Stomach smooth muscle (tissue), 2 donors: ENCODE measurements around the gene SDHB.
"Not testable (repeated sequence)": the region's sequence is repeated elsewhere in the genome, so short reads cannot be mapped to it uniquely, and the experiment has no call there.

ENCODE experiments used
- H3K27ac ChIP-seq: one replicate; pipeline ENCODE4 v1.7.0; 2013; ENCODE audit warnings: mild to moderate bottlenecking, low read length, inconsistent platforms
- H3K27me3 ChIP-seq, 2 donors: one replicate each; pipeline ENCODE4 v1.7.0; 2013; ENCODE audit warnings: low read length in 2 of 2; ENCODE audit not compliant: insufficient read depth in 2 of 2, control insufficient read depth in 1 of 2
- H3K36me3 ChIP-seq, 2 donors: one replicate each; pipeline ENCODE4 v1.7.0; 2013; ENCODE audit warnings: low read length in 2 of 2; ENCODE audit not compliant: control insufficient read depth in 2 of 2, insufficient read depth in 2 of 2
- H3K4me1 ChIP-seq: one replicate; pipeline ENCODE4 v1.7.0; 2013; ENCODE audit warnings: low read length; ENCODE audit not compliant: control insufficient read depth, insufficient read depth
- H3K4me3 ChIP-seq, 2 donors: one replicate each; pipeline ENCODE4 v1.7.0; 2013; ENCODE audit warnings: low read length in 2 of 2
- H3K9ac ChIP-seq, 2 donors: one replicate each; pipeline ENCODE4 v1.7.0; 2013; ENCODE audit warnings: low read length in 2 of 2, mild to moderate bottlenecking in 1 of 2
- H3K9me3 ChIP-seq, 2 donors: one replicate each; pipeline ENCODE4 v1.7.0; 2013; ENCODE audit warnings: low read length in 2 of 2; ENCODE audit not compliant: control insufficient read depth in 2 of 2
- donor health status: healthy.
- donor health status: Pancreatic carcinoma.

Gene SDHB

DNA sequence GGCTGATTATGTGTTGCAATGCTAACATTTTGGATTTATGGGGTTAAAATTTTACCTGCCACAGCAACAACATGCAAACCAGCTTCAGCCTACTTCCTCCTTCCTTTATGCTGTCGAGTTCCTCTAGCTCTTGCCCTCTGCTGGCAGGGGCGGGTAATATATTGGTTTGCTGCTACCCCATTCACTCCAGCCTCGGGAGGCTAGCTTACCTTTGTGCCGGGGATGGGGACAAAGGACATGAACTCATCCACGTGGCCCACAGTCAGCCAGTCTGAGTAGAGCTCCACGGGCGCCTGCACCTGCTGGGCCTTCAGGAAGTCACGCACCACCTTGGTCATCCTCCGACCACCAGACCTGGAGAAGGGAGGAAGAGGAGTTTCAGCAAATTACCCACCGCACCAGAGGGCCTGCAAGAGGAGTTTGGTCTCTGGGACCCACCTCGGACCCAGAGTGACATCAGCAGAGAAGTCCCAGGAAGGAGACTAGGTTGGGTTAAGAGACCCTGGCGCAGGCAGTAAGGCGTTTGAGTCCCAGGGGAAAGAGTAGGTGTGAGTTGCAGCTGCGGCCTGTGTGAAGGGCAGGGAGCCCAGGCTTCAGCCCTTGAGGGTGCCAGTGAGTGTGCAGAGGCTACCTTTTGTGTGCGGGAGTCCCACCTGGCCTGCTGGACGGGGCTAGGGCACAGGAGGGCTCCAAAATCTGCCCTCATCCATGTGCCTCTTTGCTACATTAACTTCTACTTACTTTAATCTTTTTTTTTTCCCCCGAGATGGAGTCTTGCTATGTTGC lies 21.8 kb upstream of the SDHB start:
- H3K36me3 ChIP-seq, result no peaks in the 10 kb centered on the region
- no peaks in the 10 kb centered on the region for H3K9me3 ChIP-seq
- no peaks in the 10 kb centered on the region for H3K4me1 ChIP-seq
- H3K9ac ChIP-seq, result no peak overlapping the region
- no peak overlapping the region for H3K27ac ChIP-seq
- H3K27me3 ChIP-seq, result no peaks in the 10 kb centered on the region
- no peak overlapping the region for H3K4me3 ChIP-seq

- H3K4me1 ChIP-seq, result no peaks in the 10 kb centered on the region
- H3K9me3 ChIP-seq, result no peaks in the 10 kb centered on the region
- H3K36me3 ChIP-seq, result no peaks in the 10 kb centered on the region
- no peak overlapping the region for H3K9ac ChIP-seq
- no peaks in the 10 kb centered on the region for H3K27me3 ChIP-seq
- H3K4me3 ChIP-seq, result no peak overlapping the region
- no peak overlapping the region for H3K27ac ChIP-seq
These were observed 18.0 kb upstream of the SDHB start for GRCh38 chr1:17071794-17072193.

- no peaks in the 10 kb centered on the region for H3K4me1 ChIP-seq
- H3K9ac ChIP-seq, result no peak overlapping the region
- no peaks in the 10 kb centered on the region for H3K36me3 ChIP-seq
- no peak overlapping the region for H3K4me3 ChIP-seq
- no peak overlapping the region for H3K27ac ChIP-seq
- H3K27me3 ChIP-seq, result no peaks in the 10 kb centered on the region
- H3K9me3 ChIP-seq, result peaks cover 0 to 3% of the 10 kb centered on the region in 2 donors
These were observed 16.3 kb upstream of the SDHB start for GRCh38 chr1:17070163-17070525.

DNA sequence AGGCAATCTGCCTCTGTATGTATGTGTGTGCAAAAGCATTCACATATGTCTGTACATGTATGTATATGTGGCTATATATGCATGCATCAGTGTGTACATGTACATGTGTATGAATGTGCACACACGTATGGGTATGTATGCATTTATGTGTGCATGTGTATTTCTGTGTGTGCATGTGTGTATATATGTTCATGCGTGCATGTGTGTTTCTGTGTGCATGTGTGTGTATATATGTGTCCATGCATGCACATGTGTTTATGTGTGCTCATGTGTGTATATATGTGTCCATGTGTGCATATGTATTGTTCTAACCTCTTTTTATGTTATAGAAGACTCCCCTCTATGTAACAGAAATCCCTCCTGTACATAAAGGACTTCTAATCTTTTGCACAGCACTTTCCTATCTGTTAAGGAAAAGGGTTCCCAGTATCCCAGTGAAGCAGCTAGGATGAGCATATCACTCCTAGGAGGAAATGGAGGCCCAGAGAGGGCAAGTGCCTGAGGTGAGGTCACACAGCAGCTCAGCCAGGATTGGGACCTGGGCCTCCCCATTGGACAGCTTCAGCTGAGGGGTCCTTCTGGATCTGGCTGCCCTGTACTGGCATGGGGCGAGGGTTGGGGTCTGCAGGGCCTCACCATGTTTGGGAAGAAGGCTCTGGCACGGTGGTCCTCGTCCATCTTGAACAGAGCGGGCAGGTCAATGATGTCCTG lies 15.8 kb upstream of the SDHB start:
- Histone ChIP-seq H3K27ac (no peak overlapping the region), H3K9me3 (peaks cover 0 to 7% of the 10 kb centered on the region in 2 donors), H3K9ac (no peak overlapping the region), H3K4me1 (no peaks in the 10 kb centered on the region), H3K27me3 (no peaks in the 10 kb centered on the region), H3K36me3 (no peaks in the 10 kb centered on the region), H3K4me3 (no peak overlapping the region)

DNA sequence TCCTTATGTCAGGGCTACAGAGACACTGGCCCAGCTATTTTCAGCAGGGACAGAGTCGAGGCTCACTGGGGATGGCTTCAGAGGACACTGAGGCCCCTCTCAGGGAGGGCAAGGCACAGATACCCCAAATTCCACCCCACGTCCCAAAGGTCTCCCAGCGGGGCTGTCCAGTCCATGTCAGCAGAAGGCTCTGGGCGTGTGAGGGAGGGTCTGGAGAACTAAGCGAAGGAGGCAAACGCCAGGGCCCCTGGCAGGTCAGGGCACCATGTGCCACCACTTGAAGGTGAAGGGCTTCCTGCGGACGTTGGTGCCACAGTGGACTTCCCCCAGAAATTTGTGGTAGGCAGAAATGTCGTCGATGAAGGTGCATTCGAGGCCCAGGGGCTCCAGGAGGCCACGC lies 15.0 kb upstream of the SDHB start:
- Histone ChIP-seq H3K9me3 (peaks cover 0 to 7% of the 10 kb centered on the region in 2 donors), H3K9ac (no peak overlapping the region), H3K27me3 (no peaks in the 10 kb centered on the region), H3K4me1 (no peaks in the 10 kb centered on the region), H3K4me3 (no peak overlapping the region), H3K27ac (no peak overlapping the region), H3K36me3 (no peaks in the 10 kb centered on the region)

GRCh38 chr1:17067465-17068240 lies 13.8 kb upstream of the SDHB start:
- Histone ChIP-seq H3K9ac (no peak overlapping the region), H3K9me3 (peaks cover 0 to 7% of the 10 kb centered on the region in 2 donors), H3K27me3 (no peaks in the 10 kb centered on the region), H3K27ac (no peak overlapping the region), H3K4me1 (no peaks in the 10 kb centered on the region), H3K4me3 (no peak overlapping the region), H3K36me3 (no peaks in the 10 kb centered on the region)

DNA sequence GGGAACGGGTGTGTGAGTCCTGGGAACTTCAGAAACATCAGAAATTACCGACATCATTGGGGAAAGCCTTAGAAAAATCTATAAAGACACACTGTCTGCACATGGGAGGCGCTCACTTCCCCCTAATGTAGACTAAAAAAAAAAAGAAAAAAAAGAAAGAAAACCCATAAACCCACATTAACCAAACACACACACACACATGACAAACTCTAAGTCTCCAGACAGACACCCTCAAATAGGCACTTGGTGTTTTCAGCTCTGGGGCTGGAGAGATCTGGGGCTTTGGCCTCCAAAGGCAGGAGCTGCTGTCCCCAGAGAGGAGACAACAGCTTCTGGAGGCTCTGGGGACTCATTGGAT lies 13.2 kb upstream of the SDHB start:
- H3K27me3 ChIP-seq, result no peaks in the 10 kb centered on the region
- H3K4me3 ChIP-seq, result no peak overlapping the region
- no peak overlapping the region for H3K27ac ChIP-seq
- H3K4me1 ChIP-seq, result no peaks in the 10 kb centered on the region
- H3K36me3 ChIP-seq, result no peaks in the 10 kb centered on the region
- H3K9me3 ChIP-seq, result peaks cover 0 to 7% of the 10 kb centered on the region in 2 donors
- no peak overlapping the region for H3K9ac ChIP-seq

DNA sequence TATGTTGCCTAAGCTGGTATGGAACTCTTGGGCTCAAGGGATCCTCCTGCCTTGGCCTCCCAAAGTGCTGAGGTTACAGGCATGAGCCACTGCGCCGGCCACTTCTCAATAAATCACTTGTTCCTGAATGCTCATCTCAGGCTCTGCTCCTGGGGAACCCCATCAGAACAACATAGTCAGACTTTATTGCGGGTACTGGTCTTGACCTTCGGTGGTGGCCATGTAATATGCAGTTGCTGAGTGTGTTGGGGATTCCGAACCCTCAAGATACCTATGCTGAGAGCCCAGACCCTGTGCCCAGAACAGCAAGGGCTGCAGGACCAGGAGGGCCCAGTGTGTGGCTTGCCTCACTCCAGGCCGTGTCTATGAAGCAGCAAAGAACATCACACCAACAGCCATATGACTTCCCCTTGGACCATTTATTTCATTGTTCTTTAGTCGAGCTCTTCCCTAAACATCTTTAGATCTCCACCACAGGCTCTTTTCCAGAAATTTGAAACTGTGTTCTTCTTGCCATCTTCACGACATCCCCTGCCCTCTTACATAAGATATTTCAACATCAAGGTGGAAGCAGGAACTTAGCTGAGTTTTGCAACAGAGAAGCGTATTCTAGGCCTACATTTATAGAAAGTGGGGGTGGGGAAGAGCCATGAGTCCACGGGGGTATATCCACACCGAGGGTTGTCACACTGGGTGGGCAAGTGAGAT lies 12.7 kb upstream of the SDHB start:
- H3K4me3 ChIP-seq, result no peak overlapping the region
- H3K27ac ChIP-seq, result no peak overlapping the region
- H3K27me3 ChIP-seq, result no peaks in the 10 kb centered on the region
- H3K4me1 ChIP-seq, result no peaks in the 10 kb centered on the region
- peaks cover 0 to 7% of the 10 kb centered on the region in 2 donors for H3K9me3 ChIP-seq
- H3K9ac ChIP-seq, result no peak overlapping the region
- no peaks in the 10 kb centered on the region for H3K36me3 ChIP-seq

DNA sequence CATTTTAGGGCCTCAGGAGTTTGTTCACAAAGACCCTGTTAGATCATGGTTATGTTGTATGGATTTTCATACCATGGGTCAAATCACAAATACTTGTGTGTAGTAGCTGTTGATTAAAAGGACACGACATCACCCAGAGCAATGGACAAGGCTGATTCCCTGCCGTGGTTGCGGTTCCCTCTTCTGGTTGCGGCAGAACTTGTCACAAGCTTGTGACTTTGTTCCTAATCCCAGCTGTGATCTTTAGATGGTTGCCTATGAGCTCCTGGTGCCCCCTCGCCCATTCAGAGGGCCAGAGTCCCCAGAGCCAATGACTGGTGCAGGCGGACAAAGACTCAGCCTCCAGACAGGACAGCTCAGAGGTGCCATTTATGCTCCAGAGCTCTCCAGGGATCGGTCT lies 11.8 kb upstream of the SDHB start:
- no peaks in the 10 kb centered on the region for H3K36me3 ChIP-seq
- H3K9me3 ChIP-seq, result peaks cover 0 to 7% of the 10 kb centered on the region in 2 donors
- no peak overlapping the region for H3K9ac ChIP-seq
- H3K27ac ChIP-seq, result no peak overlapping the region
- no peaks in the 10 kb centered on the region for H3K4me1 ChIP-seq
- H3K4me3 ChIP-seq, result no peak overlapping the region
- no peaks in the 10 kb centered on the region for H3K27me3 ChIP-seq

DNA sequence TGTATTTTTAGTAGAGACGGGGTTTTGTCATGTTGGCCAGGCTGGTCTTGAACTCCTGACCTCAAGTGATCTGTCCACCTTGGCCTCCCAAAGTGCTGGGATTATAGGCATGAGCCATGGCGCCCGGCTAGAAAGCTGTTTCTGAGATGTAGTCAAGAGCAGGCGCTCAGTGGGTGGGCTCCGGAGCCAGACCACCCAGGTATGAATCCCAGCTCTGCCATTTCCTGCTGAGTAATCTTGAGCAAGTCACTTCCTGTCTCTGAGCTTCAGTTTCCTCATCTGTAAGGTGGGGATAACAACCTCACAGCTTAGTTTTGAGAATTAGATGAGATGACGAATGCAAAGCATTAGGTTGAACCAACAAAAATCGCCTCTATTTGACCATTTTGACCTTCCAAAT lies 8.9 kb upstream of the SDHB start:
- H3K27ac ChIP-seq, H3K9me3 ChIP-seq, H3K36me3 ChIP-seq, H3K9ac ChIP-seq, H3K4me1 ChIP-seq, H3K27me3 ChIP-seq, H3K4me3 ChIP-seq: not testable (repeated sequence)
